Stimulated activated CD8-positive, alpha-beta memory T cell treated with anti-CD3 and anti-CD28 coated beads, Interleukin-4, amount 100 ng/mL, for 1 hour (primary cell): ENCODE measurements around the gene HMX1.

ENCODE experiments used
- DNase-seq, 2 donors: peaks; one replicate each; pipeline ENCODE4 v3.0.0-alpha.2; 2020; ENCODE audit warnings: low read depth in 2 of 2, low spot score in 1 of 2

The HMX1 gene

GRCh38 chr4:8857766-8858700 is 13.6 kb downstream of the HMX1 start:
- no peak for DNase-seq

DNA sequence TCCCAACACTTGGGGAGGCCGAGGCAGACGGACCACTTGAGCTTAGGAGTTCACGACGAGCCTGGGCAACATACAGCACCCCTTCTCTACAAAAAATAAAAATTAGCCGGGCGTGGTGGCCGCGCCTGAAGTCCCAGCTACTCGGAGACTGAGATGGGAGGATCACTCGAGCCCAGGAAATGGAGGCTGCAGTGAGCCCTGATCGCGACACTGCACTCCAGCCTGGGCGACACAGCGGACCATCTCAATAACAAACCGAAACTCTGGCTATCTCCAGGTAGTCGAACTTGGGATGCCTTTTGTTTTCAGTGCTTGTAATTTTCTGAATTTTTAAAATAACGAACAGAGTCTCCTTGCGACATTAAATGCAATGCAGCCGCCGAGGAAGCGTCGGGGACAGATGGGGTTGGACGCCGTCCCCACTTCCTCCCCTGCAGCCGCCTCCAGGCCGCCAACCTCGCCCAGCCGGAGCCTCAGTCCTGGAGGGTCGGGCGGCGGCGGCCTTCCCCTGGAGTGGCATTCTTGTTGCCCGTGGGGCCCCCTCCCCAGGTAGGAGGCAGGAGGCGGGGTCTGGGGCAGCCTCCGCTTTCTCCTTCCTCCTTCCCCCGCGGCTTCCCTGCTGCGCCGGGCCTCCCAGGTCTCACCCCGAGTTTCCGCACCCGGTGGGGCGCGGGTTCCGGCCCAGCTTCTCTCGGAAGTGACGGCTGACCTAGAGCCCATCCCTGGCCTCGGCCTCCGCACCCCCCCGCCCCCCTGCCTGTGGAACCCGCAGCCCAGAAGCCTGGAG is 14.6 kb downstream of the HMX1 start:
- no peak for DNase-seq

GRCh38 chr4:8855818-8856245 is 15.8 kb downstream of the HMX1 start:
- no peak for DNase-seq

DNA sequence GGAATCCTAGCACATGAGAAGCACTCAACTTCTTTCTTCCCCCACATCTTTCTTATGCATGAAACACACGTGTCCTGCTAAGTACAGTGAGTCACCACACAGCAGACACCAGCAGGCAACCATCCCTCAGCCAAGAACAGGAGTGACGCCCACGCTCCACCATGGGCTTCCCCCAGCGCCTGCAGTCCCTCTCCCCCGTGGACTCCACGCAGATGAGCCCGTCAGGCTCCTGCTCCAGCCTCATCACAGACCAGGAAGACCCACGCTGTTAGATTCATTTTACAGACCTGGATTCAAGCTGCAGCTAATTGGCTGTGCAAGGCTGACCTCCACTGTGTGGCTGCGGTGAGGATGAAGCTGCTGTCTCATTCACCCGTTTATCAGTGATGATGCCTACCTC is 16.7 kb downstream of the HMX1 start:
- DNase-seq: no peak

DNA sequence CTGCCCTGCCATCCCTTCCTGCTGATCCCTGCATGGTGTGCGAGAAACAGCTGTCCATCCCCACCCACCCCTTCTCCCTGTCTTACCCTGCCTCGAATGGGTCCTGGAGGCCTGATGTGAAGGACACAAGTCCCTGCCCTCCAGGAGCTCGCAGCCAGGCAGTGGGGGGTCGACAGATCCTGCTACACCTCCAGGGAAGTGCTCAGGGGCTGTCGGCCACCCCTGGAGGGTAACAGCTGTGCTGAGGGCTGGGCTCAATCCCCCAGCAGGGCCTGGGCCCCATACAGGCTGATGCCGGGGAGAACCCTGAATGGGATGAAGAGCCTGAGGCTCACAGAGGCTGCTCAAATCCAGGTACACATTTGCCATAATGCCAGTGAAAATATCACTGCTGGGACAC is 17.6 kb downstream of the HMX1 start:
- DNase-seq: no peak

- DNase-seq: no peak
These were observed 18.4 kb downstream of the HMX1 start for GRCh38 chr4:8853249-8853648.

- no peak for DNase-seq
These were observed 19.4 kb downstream of the HMX1 start for GRCh38 chr4:8852118-8852704.

GRCh38 chr4:8851321-8852117 is 20.1 kb downstream of the HMX1 start:
- no peak for DNase-seq

DNA sequence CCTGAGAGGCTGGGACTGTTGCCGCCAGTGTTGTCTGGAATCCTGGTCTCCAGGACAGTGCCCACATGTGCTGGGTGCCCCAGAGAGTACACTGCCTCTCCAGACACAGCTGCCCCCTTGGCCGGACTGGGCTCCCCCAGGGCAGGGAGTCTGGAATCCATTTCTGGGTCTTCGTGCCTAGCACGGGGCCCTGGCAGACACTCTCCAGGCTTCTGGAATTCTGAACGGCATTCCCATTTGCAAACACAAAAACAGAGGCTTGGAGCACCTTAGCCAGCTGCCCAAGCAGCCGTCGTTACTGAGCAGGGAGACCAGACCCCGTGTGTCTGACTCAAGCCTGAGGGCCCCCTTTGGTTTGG is 20.8 kb downstream of the HMX1 start:
- no peak for DNase-seq

- DNase-seq: no peak
These were observed 21.4 kb downstream of the HMX1 start for GRCh38 chr4:8850074-8850829.

DNA sequence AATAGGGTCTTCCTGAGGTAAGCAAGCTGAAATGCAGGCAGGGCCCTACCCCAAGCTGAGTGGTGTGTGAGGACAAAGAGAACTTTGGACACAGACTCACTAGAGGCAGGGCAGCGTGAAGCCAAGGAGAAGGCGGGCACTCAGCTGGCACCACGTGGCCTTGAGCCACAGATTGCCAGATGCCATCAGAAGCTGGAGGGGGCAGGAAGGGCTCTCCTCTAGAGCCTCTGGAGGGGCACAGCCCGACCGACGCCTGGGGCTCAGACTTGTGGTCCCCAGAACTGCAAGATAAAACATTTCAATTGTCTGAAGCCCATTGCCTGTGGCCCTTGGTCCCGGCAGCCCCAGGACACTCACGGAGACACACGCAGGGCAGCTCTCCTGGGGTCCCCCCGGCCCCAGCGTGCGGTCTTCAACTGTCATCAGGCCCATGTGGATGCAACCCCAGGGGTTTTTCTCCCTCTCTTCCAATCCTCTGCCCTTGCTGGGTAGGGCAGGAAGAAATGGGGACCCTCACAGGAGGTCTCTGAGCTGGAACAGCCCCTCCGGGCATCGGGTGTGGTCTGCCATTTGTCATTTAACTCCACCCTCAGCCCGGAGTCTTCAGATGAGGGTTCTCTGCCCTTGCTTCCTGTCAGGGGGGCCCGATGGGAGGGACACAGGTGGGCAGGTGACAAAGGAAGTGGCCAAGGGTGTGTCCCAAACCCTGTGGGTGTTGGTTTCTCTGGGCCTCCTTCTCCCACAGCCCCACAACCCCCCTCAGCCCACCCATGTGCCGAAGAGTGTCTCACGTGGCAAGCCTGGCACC is 22.2 kb downstream of the HMX1 start:
- DNase-seq: no peak

- no peak for DNase-seq
These were observed 23.0 kb downstream of the HMX1 start for GRCh38 chr4:8848507-8849265.

DNA sequence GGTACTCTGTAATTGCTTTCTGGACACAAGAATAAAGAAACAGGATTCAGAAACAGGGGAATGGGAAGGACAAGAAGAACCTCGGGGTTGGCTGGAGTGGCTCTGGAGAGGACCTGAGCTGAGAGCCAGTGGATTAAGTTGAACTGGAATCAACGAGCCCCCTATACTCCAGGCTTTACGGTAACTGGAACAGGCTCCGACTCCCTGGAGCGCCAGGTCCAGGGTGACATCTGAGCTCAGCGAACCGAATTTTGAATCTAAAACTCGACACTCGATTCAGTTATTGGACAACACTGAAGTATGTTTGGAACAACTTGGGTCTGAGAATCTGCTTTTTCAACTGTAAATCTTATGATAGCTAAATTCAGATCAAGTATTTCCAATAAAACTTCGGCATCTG is 23.9 kb downstream of the HMX1 start:
- DNase-seq: no peak

- no peak for DNase-seq
These were observed 24.3 kb downstream of the HMX1 start for GRCh38 chr4:8847331-8847730.

GRCh38 chr4:8846826-8847225 is 24.8 kb downstream of the HMX1 start:
- DNase-seq: no peak

DNA sequence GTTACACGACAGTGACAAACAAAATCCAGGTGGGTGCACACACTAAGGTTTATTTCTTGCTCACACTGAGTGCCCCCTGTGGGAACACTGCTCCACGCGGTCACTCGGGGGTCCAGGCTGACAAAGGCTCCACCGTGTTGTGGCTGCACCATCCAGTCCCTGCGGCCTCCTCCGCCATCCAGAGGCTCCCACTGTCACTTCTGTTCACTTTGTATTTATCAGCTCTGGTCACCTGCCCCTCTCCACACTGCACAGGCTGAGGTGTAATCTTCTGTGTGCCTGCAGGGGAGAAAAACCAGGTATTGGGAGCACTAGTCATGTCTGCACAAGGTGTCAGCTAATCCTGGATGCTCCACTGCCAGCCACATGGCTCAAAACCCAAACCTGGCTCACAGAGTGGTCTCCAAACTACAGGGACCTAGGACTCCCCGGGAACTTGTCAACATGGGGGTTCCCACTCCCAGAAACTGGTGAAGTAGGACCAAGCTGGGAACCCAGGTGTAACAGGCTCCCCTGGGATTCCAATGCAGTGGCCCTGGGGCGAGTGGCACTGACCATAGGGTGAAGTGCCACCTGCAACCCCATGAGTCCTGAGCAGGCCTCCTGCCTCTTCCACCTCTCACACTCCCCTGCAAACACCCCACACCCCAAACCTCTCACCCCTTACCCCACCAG is 25.5 kb downstream of the HMX1 start:
- no peak for DNase-seq

GRCh38 chr4:8844976-8845690 is 26.5 kb downstream of the HMX1 start:
- no peak for DNase-seq

DNA sequence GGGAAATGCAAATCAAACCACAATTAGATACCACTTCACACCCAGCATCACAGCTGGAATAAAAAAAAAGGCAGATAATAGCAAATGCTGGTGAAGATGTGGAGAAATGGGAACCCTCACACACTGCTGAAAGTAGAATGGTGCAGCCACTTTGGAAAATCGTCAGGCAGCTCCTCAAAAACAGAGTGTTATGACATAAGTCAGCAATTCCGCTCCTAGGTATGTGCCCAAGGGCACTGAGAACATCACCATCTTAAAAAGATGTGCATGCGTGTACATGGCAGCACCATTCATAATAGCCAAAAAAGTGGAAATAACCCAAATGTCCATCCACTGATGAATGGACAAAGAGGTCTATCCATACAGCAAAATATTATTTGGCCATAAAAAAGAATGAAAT is 28.0 kb downstream of the HMX1 start:
- no peak for DNase-seq
